Chondrocyte (in vitro differentiated cells): ENCODE results near the gene LRBA. TPM values are rescaled to one million over a fixed set of nuclear protein-coding genes. Genes with fewer than 3 reads are reported as not detected.

ENCODE experiments used
- DNase-seq: peaks from one replicate; pipeline ENCODE4 v3.0.0; 2021; ENCODE audit warnings: mixed read lengths, low spot score
- H3K27ac Mint-ChIP-seq: one replicate; pipeline ENCODE4 v1.8.0; 2021; ENCODE audit warnings: mild to moderate bottlenecking, moderate library complexity, mixed read lengths; ENCODE audit not compliant: unreplicated experiment
- H3K27me3 Mint-ChIP-seq: 2 replicates; pipeline ENCODE4 v1.8.0; 2021; ENCODE audit warnings: low read depth, mixed read lengths
- H3K36me3 Mint-ChIP-seq: 2 replicates; pipeline ENCODE4 v1.8.0; 2021; ENCODE audit warnings: low read depth, mixed read lengths
- H3K4me1 Mint-ChIP-seq: 2 replicates; pipeline ENCODE4 v1.8.0; 2021; ENCODE audit warnings: low read depth, mild to moderate bottlenecking, mixed read lengths
- H3K4me3 Mint-ChIP-seq: one replicate; pipeline ENCODE4 v1.8.0; 2021; ENCODE audit warnings: mild to moderate bottlenecking, moderate library complexity, mixed read lengths; ENCODE audit not compliant: unreplicated experiment
- H3K9me3 Mint-ChIP-seq: 2 replicates; pipeline ENCODE4 v1.8.0; 2021; ENCODE audit warnings: low read depth, mixed read lengths
- total RNA-seq: library from RNA; stranded (reverse); gene quantifications from 3 replicates; pipeline ENCODE4 v1.2.1, GENCODE V29; 2021
- TF ChIP-seq, protein P1 (sequence below): fragments of 200-600 bp; sonication (generic); IDR thresholded peaks from 2 replicates; pipeline ENCODE4 v1.5.0; 2021; ENCODE audit warnings: antibody characterized with exemption, mild to moderate bottlenecking, moderate library complexity

The LRBA gene
- total RNA-seq, 1 donor from 2014 or later, result 19.7 TPM

GRCh38 chr4:150367326-150367725, 647.8 kb downstream of the LRBA start:
- Mint-ChIP-seq H3K4me3 (no peak overlapping the region), H3K9me3 (no peaks in the 10 kb centered on the region), H3K36me3 (no peaks in the 10 kb centered on the region), H3K4me1 (peaks cover 7% of the 10 kb centered on the region), H3K27me3 (no peaks in the 10 kb centered on the region), H3K27ac (no peak overlapping the region)
- no peak for DNase-seq
- TF ChIP-seq, protein P1, sequence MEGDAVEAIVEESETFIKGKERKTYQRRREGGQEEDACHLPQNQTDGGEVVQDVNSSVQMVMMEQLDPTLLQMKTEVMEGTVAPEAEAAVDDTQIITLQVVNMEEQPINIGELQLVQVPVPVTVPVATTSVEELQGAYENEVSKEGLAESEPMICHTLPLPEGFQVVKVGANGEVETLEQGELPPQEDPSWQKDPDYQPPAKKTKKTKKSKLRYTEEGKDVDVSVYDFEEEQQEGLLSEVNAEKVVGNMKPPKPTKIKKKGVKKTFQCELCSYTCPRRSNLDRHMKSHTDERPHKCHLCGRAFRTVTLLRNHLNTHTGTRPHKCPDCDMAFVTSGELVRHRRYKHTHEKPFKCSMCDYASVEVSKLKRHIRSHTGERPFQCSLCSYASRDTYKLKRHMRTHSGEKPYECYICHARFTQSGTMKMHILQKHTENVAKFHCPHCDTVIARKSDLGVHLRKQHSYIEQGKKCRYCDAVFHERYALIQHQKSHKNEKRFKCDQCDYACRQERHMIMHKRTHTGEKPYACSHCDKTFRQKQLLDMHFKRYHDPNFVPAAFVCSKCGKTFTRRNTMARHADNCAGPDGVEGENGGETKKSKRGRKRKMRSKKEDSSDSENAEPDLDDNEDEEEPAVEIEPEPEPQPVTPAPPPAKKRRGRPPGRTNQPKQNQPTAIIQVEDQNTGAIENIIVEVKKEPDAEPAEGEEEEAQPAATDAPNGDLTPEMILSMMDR, result no peak

GRCh38 chr4:150366487-150366999, 648.5 kb downstream of the LRBA start:
- TF ChIP-seq, protein P1, result no peak
- Mint-ChIP-seq H3K4me3 (no peak overlapping the region), H3K4me1 (peaks cover 7% of the 10 kb centered on the region), H3K27me3 (no peaks in the 10 kb centered on the region), H3K36me3 (no peaks in the 10 kb centered on the region), H3K27ac (no peak overlapping the region), H3K9me3 (no peaks in the 10 kb centered on the region)
- DNase-seq, result no peak

DNA sequence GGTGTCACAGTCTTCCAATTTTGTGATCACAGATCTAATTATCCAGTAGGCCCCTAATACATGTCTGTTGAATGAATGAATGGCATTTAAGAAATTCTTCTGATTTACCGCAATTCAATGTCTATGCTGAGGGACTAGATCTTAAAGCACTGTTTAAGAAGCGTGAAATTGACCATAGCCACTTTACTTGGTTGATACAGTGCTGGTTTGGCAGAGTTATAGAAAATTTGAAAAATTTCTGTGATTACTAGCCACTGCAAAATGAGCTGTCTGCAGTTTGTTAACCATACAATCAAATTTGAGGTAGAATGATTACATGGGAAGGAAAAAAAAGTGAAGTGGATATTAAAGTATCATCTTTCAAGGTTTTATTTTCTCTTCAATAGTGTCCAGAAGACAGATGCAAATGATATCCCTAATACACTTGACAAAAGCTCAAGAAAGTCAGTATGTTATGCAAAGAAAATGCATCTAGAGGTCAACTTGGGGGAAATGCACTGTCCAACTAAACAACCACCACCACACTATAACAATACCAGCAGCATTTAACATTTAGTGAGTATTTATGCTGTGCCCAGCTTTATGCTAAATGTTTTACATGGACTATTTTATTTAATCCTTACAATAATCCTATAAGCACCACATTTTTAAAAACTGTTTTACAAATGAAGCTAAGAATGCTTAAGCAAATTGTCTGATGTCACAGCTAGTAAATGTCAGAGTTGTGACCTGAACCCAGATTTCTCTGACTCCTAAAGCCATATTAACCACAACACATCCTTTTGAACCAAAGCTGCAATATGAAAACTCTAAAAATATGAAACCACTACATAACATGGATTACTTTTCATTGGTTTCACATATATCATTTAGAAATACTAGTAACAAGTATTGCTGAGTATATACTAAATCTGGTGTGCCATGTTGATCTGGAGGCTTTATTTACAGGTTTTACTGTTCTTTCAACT, 651.1 kb downstream of the LRBA start:
- H3K27ac Mint-ChIP-seq, result no peak overlapping the region
- H3K4me1 Mint-ChIP-seq, result peaks cover 7% of the 10 kb centered on the region
- no peak for DNase-seq
- no peaks in the 10 kb centered on the region for H3K9me3 Mint-ChIP-seq
- H3K27me3 Mint-ChIP-seq, result no peaks in the 10 kb centered on the region
- H3K36me3 Mint-ChIP-seq, result no peaks in the 10 kb centered on the region
- TF ChIP-seq, protein P1, result no peak
- H3K4me3 Mint-ChIP-seq, result no peak overlapping the region

DNA sequence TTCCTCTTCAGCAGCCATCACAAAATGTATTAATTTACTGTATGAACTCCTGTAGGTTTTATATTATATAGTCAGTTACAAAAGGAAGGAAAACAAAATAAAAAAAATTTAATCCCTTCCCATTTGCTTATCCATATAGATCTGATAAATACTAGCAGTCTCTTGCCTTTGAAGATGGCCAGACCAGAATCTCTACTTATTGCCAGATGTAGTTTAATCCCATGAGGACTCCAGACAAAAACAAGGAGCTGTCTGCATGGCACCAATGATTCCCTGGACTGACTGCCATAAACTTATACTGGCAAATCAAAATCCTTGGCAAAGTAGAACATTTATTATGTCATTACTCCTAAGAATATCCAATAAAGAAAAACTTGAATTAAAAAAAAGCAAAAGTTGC, 656.4 kb downstream of the LRBA start:
- no peak overlapping the region for H3K27ac Mint-ChIP-seq
- peaks cover 3% of the 10 kb centered on the region for H3K4me1 Mint-ChIP-seq
- TF ChIP-seq, protein P1, result no peak
- no peaks in the 10 kb centered on the region for H3K9me3 Mint-ChIP-seq
- no peaks in the 10 kb centered on the region for H3K27me3 Mint-ChIP-seq
- no peaks in the 10 kb centered on the region for H3K36me3 Mint-ChIP-seq
- no peak for DNase-seq
- no peak overlapping the region for H3K4me3 Mint-ChIP-seq

DNA sequence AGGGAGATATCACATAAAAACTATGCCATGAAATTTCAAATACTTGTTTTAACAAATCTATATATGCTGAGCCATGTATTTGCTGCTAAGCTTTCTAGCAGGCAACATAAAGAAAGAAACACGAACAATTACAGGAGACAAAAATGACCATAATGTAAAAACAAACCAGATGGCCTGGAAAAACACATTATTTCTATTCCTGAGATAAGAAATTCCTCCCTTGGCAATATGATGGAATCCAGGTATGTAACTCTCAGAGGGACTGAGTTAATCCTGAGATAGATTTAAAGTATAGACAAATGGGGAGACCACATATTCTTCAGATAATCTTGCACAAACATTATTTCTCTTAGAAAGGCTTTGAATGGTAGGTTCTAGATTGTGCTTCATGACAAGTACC, 657.3 kb downstream of the LRBA start:
- Mint-ChIP-seq H3K9me3 (no peaks in the 10 kb centered on the region), H3K27ac (no peak overlapping the region), H3K36me3 (no peaks in the 10 kb centered on the region), H3K27me3 (no peaks in the 10 kb centered on the region), H3K4me3 (no peak overlapping the region), H3K4me1 (peaks cover 3% of the 10 kb centered on the region)
- TF ChIP-seq, protein P1, result no peak
- no peak for DNase-seq
